A673 (cell line): Measurements from ENCODE around the gene MAPK11. TPM values are rescaled to one million over a fixed set of nuclear protein-coding genes. Genes with fewer than 3 reads are reported as not detected.

ENCODE experiments used
- BruUV-seq: library from RNA; stranded (reverse); fragments of 400-500 nt; replicated peaks from 2 replicates; lab custom pipeline; 2021; lab: Mats Ljungman, UMichigan
- CTCF ChIA-PET: fragments of 300-600 bp; sonication (Branson Sonifier 250); formaldehyde crosslinking; loops from one replicate; lab custom pipeline; 2022; ENCODE audit warnings: antibody characterized with exemption; lab: Charles Lee
- POLR2A ChIA-PET: fragments of 300-600 bp; sonication (Branson Sonifier 250); formaldehyde crosslinking; loops from one replicate; lab custom pipeline; 2022; ENCODE audit warnings: antibody characterized with exemption; ENCODE audit not compliant: low non-redundant PET; lab: Charles Lee
- DNase-seq: peaks from one replicate; pipeline ENCODE4 v3.0.0-alpha.2; 2015; ENCODE audit warnings: low spot score
- H3K27ac ChIP-seq: fragments of 200-600 bp; sonication (generic); 2 replicates; pipeline ENCODE4 v1.5.1; 2016; ENCODE audit warnings: mixed run types, low read depth, mild to moderate bottlenecking, mixed read lengths, antibody characterized with exemption, low read length; ENCODE audit not compliant: poor library complexity, severe bottlenecking
- H3K27me3 ChIP-seq: fragments of 200-600 bp; sonication (generic); replicated peaks from 2 replicates; pipeline ENCODE4 v1.6.1; 2017; ENCODE audit warnings: mixed run types, low read depth, mild to moderate bottlenecking, mixed read lengths, antibody characterized with exemption, low read length; ENCODE audit not compliant: insufficient read depth, poor library complexity
- H3K36me3 ChIP-seq: fragments of 200-600 bp; sonication (generic); 2 replicates; pipeline ENCODE4 v1.6.1; 2016; ENCODE audit warnings: mixed run types, mild to moderate bottlenecking, mixed read lengths, antibody characterized with exemption, low read length; ENCODE audit not compliant: insufficient read depth, poor library complexity, severe bottlenecking
- H3K4me1 ChIP-seq: fragments of 200-600 bp; sonication (generic); 2 replicates; pipeline ENCODE4 v1.6.1; 2017; ENCODE audit warnings: mixed run types, mild to moderate bottlenecking, mixed read lengths, antibody characterized with exemption, low read length; ENCODE audit not compliant: insufficient read depth, poor library complexity, severe bottlenecking
- H3K4me3 ChIP-seq: fragments of 200-600 bp; sonication (generic); 2 replicates; pipeline ENCODE4 v1.5.1; 2016; ENCODE audit warnings: low read depth, mixed run types, mild to moderate bottlenecking, mixed read lengths, low read length; ENCODE audit not compliant: poor library complexity, severe bottlenecking
- H3K9me3 ChIP-seq: fragments of 200-600 bp; sonication (generic); 2 replicates; pipeline ENCODE4 v1.6.1; 2016; ENCODE audit warnings: mixed run types, low read depth, mild to moderate bottlenecking, mixed read lengths, antibody characterized with exemption, low read length; ENCODE audit not compliant: poor library complexity, severe bottlenecking
- CTCF ChIP-seq: fragments of 300-800, 200-600 bp; sonication (generic); conservative IDR thresholded peaks from 2 replicates; pipeline ENCODE4 v1.5.1; 2017; ENCODE audit warnings: low read depth, mild to moderate bottlenecking, antibody characterized with exemption, low read length, moderate library complexity, mixed read lengths
- EZH2 ChIP-seq: fragments of 200-600 bp; sonication (generic); IDR thresholded peaks from 2 replicates; pipeline ENCODE4 v1.6.1; 2017; ENCODE audit warnings: borderline replicate concordance, low read depth, mild to moderate bottlenecking, mixed read lengths, antibody characterized with exemption, low read length; ENCODE audit not compliant: poor library complexity, severe bottlenecking
- intact Hi-C: fragments of 100-400 bp; cut with micrococcal nuclease; formaldehyde crosslinking; loops from one replicate; pipeline ENCODE4 v1.10.0; 2022; ENCODE audit not compliant: unreplicated experiment
- total RNA-seq: library from RNA; stranded (reverse); gene quantifications from 2 replicates; pipeline ENCODE4 v1.2.3, GENCODE V29; 2021

Gene MAPK11
- total RNA-seq, 1 experiment from 2014 or later, result 5.4 TPM

- Histone ChIP-seq H3K9me3 (no peaks in the 10 kb centered on the region), H3K4me1 (no peaks in the 10 kb centered on the region), H3K4me3 (no peak overlapping the region), H3K27me3 (no peaks in the 10 kb centered on the region), H3K27ac (no peak overlapping the region), H3K36me3 (peaks cover 28% of the 10 kb centered on the region)
- no TSS peak for BruUV-seq
- intact Hi-C loops, result no loop called here
- ChIA-PET POLR2A (no interaction called here), CTCF (no interaction called here)
- TF ChIP-seq CTCF (no peak), EZH2 (no peak)
- no peak for DNase-seq
These were observed 43.9 kb downstream of the MAPK11 start for GRCh38 chr22:50226063-50226874.

GRCh38 chr22:50225200-50225969 lies 44.8 kb downstream of the MAPK11 start:
- CTCF ChIA-PET, result no interaction called here
- intact Hi-C loops, result no loop called here

GRCh38 chr22:50224071-50224470 lies 46.1 kb downstream of the MAPK11 start:
- TF ChIP-seq CTCF, result no peak
- no peak for TF ChIP-seq EZH2
- ChIA-PET CTCF (no interaction called here), POLR2A (no interaction called here)
- no peaks in the 10 kb centered on the region for H3K9me3 ChIP-seq
- H3K4me3 ChIP-seq, result no peak overlapping the region
- no peak for DNase-seq
- no peak overlapping the region for H3K27ac ChIP-seq
- BruUV-seq, result no TSS peak
- no peaks in the 10 kb centered on the region for H3K27me3 ChIP-seq
- intact Hi-C loops, result no loop called here
- H3K36me3 ChIP-seq, result peaks cover 42% of the 10 kb centered on the region
- H3K4me1 ChIP-seq, result peaks cover 8% of the 10 kb centered on the region

More at GRCh38 chr22:50225200-50225969, 44.8 kb downstream of the MAPK11 start:
- DNase-seq, result no peak
- Histone ChIP-seq H3K27ac (no peak overlapping the region), H3K27me3 (no peaks in the 10 kb centered on the region), H3K4me3 (no peak overlapping the region), H3K4me1 (no peaks in the 10 kb centered on the region), H3K36me3 (peaks cover 36% of the 10 kb centered on the region), H3K9me3 (no peaks in the 10 kb centered on the region)
- BruUV-seq, result no TSS peak
- TF ChIP-seq CTCF (no peak), EZH2 (no peak)
- POLR2A ChIA-PET, result no interaction called here
